Measurements from ENCODE around the gene DAB2. TPM values are rescaled to one million over a fixed set of nuclear protein-coding genes. Genes with fewer than 3 reads are reported as not detected.

DAB2 gene
- total and polyA plus RNA-seq, 2 of the 8 experiments (the other 6 are each of a cell fraction or from before 2014, with no cell fraction given), result 2.6 to 4.9 TPM

DNA sequence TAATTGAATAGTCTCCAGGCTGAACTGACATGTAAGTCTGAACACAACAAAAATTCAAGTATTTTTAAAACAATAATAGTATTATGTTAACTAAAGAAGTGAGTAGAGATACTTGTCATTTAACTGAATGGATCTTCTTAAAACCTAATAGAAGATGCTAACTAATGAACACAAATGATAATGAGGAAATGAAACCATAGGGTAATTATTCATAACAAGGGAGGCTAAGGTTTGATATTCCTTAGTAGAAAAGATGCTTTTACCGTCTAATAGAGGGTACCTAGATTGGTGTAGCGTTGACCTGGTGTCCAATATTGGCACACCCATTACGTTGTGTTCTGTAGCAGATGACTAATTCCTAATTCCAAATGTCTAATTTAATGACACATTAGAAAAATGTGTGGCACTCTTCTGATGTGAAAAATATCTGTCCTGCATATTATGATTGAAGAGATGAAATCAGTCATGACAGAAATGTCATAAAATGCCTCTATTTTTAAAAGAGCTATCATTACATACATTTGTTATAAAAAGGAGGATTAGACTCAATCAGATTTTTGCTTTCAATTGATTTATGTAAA, 14.9 kb upstream of the DAB2 start:
- Histone ChIP-seq H4K8ac (ENCODE audit: extremely low read depth, insufficient read depth, low read length) (no peak overlapping the region), H3K14ac (ENCODE audit: insufficient read length) (no peak overlapping the region), H3K79me1 (ENCODE audit: low read depth, low read length) (no peaks in the 10 kb centered on the region), H3K4me2 (ENCODE audit: insufficient read depth in 1 of 2, low read depth in 2 of 2, low read length in 2 of 2) (no peak overlapping the region), H3K23ac (ENCODE audit: insufficient read length) (no peak overlapping the region), H3K79me2 (ENCODE audit: control insufficient read depth in 1 of 2, insufficient read depth in 2 of 2, low read length in 2 of 2) (no peaks in the 10 kb centered on the region), H2AFZ (ENCODE audit: low read length) (no peak overlapping the region), H2BK12ac (ENCODE audit: low read depth, low read length) (no peak overlapping the region), H3K27ac (ENCODE audit: low read depth, low read length) (no peak overlapping the region), H2BK15ac (ENCODE audit: low read length) (no peak overlapping the region), H3K9ac (replicated peaks in 1 of 4; ENCODE audit: extremely low read depth in 1 of 4, low read depth in 3 of 4, low read length in 3 of 4) (no peak overlapping the region), H3K18ac (ENCODE audit: extremely low read depth, low read length) (no peak overlapping the region), H3K9me3 (ENCODE audit: insufficient read depth in 2 of 2, low read depth in 1 of 2, low read length in 1 of 2) (no peaks in the 10 kb centered on the region), H3K4me3 (ENCODE audit: extremely low read depth in 1 of 4, insufficient read depth in 2 of 4, low read depth in 3 of 4, low read length in 4 of 4) (no peak overlapping the region), H4K5ac (ENCODE audit: insufficient read length, low read depth, low read length) (no peak overlapping the region), H3K27me3 (replicated peaks in 1 of 4; ENCODE audit: control insufficient read depth in 3 of 4, extremely low read depth in 1 of 4, insufficient read depth in 3 of 4, low read length in 3 of 4) (no peaks in the 10 kb centered on the region), H2BK120ac (replicated peaks; ENCODE audit: low read depth, low read length) (no peak overlapping the region), H3K56ac (replicated peaks; ENCODE audit: insufficient read length, low read depth, low read length) (no peak overlapping the region), H2AK5ac (ENCODE audit: low read depth, low read length) (no peak overlapping the region), H4K91ac (replicated peaks; ENCODE audit: insufficient read length, low read length) (no peak overlapping the region), H2BK5ac (ENCODE audit: low read depth, low read length) (no peak overlapping the region), H2BK20ac (ENCODE audit: low read length) (no peak overlapping the region), H3K4ac (replicated peaks; ENCODE audit: insufficient read length, low read depth, low read length) (no peak overlapping the region), H4K20me1 (replicated peaks in 1 of 2; ENCODE audit: control insufficient read depth in 1 of 2, insufficient read depth in 2 of 2, low read length in 2 of 2) (no peaks in the 10 kb centered on the region), H3K23me2 (ENCODE audit: low read depth, low read length) (no peaks in the 10 kb centered on the region; the same call in 1 of the 2 replicates), H3K36me3 (ENCODE audit: control insufficient read depth in 2 of 4, insufficient read depth in 4 of 4, low read length in 3 of 4) (no peaks in the 10 kb centered on the region), H3K4me1 (replicated peaks in 1 of 4; ENCODE audit: control insufficient read depth in 3 of 4, insufficient read depth in 4 of 4, low read length in 3 of 4) (no peaks in the 10 kb centered on the region)
- ChIA-PET POLR2A (ENCODE audit: partially characterized antibody) (interaction anchor here (2.1 kb wide), 1 partner anchor 16 kb away, joined by 4 read pairs; no protein-coding TSS in a partner anchor), CTCF (ENCODE audit: partially characterized antibody) (no interaction called here)
- no peak for TF ChIP-seq SIN3A (conservative IDR thresholded peaks at IDR 0.05 in 1 of 2, IDR thresholded peaks at IDR 0.05 in 1 of 2; ENCODE audit: low read depth in 1 of 2, low read length in 2 of 2)
- TF ChIP-seq CBX5 (IDR thresholded peaks at IDR 0.05; ENCODE audit: low read depth, low read length), result no peak
- TF ChIP-seq SAP30 (IDR thresholded peaks at IDR 0.05; ENCODE audit: insufficient read depth, insufficient replicate concordance, low read length), result no peak
- no peak for TF ChIP-seq KDM5A (IDR thresholded peaks at IDR 0.05; ENCODE audit: low read length)
- no peak for TF ChIP-seq PHF8 (conservative IDR thresholded peaks at IDR 0.05; ENCODE audit: low read depth, low read length)
- 95% methylated on average over 3 of the region's 3 CpGs; no CpG with 5 or more reads in 1 of the 2 experiments for WGBS, 2 experiments (ENCODE audit: extremely low coverage in 1 of 2, insufficient coverage in 1 of 2, insufficient read length in 1 of 2, insufficient replicate concordance in 2 of 2, low coverage in 1 of 2, low lambda C conversion rate in 2 of 2, missing lambda C conversion rate in 1 of 2)
- FAIRE-seq, result no peak
- DNase-seq (ENCODE audit: low read depth in 1 of 2, low spot score in 2 of 2), result no peak
